Mucosa of rectum (tissue), 2 donors: ENCODE results near the gene UBE4B.

Experiments used
- H3K27ac ChIP-seq, 2 donors: one replicate each; pipeline ENCODE4 v1.7.0; 2013; ENCODE audit warnings: inconsistent platforms in 2 of 2, low read depth in 2 of 2, low read length in 2 of 2
- H3K27me3 ChIP-seq, 2 donors: one replicate each; pipeline ENCODE4 v1.7.0; 2013; ENCODE audit warnings: low read length in 2 of 2; ENCODE audit not compliant: control insufficient read depth in 2 of 2, insufficient read depth in 2 of 2
- H3K36me3 ChIP-seq, 2 donors: one replicate each; pipeline ENCODE4 v1.7.0; 2013; ENCODE audit warnings: low read length in 2 of 2; ENCODE audit not compliant: control insufficient read depth in 2 of 2, insufficient read depth in 2 of 2
- H3K4me1 ChIP-seq, 2 donors: one replicate each; pipeline ENCODE4 v1.7.0; 2013; ENCODE audit warnings: low read length in 2 of 2, mild to moderate bottlenecking in 1 of 2; ENCODE audit not compliant: control insufficient read depth in 2 of 2, insufficient read depth in 2 of 2
- H3K4me3 ChIP-seq, 2 donors: one replicate each; pipeline ENCODE4 v1.7.0; 2013; ENCODE audit warnings: low read length in 2 of 2
- H3K9ac ChIP-seq, 2 donors: one replicate each; pipeline ENCODE4 v1.7.0; 2013; ENCODE audit warnings: low read length in 2 of 2, low read depth in 1 of 2, mild to moderate bottlenecking in 1 of 2
- H3K9me3 ChIP-seq, 2 donors: one replicate each; pipeline ENCODE4 v1.7.0; 2013; ENCODE audit warnings: low read length in 2 of 2; ENCODE audit not compliant: control insufficient read depth in 2 of 2
- donor health status: healthy.
- donor health status: Normal muscosa, but diverticular disease.

The UBE4B gene

GRCh38 chr1:10181154-10181553 is 148.4 kb downstream of the UBE4B start:
- Histone ChIP-seq H3K9me3 (no peaks in the 10 kb centered on the region), H3K27me3 (no peaks in the 10 kb centered on the region), H3K36me3 (peaks cover 16 to 17% of the 10 kb centered on the region in 2 donors), H3K27ac (no peak overlapping the region), H3K4me3 (no peak overlapping the region), H3K9ac (no peak overlapping the region), H3K4me1 (peaks cover 0 to 2% of the 10 kb centered on the region in 2 donors)

GRCh38 chr1:10185759-10186158 is 153.0 kb downstream of the UBE4B start:
- H3K36me3 ChIP-seq = peaks cover 0 to under 1% of the 10 kb centered on the region in 2 donors
- H3K9me3 ChIP-seq = no peaks in the 10 kb centered on the region
- no peaks in the 10 kb centered on the region for H3K27me3 ChIP-seq
- H3K27ac ChIP-seq = no peak overlapping the region
- H3K4me1 ChIP-seq = peaks cover 0 to 2% of the 10 kb centered on the region in 2 donors
- no peak overlapping the region for H3K4me3 ChIP-seq
- H3K9ac ChIP-seq = no peak overlapping the region

DNA sequence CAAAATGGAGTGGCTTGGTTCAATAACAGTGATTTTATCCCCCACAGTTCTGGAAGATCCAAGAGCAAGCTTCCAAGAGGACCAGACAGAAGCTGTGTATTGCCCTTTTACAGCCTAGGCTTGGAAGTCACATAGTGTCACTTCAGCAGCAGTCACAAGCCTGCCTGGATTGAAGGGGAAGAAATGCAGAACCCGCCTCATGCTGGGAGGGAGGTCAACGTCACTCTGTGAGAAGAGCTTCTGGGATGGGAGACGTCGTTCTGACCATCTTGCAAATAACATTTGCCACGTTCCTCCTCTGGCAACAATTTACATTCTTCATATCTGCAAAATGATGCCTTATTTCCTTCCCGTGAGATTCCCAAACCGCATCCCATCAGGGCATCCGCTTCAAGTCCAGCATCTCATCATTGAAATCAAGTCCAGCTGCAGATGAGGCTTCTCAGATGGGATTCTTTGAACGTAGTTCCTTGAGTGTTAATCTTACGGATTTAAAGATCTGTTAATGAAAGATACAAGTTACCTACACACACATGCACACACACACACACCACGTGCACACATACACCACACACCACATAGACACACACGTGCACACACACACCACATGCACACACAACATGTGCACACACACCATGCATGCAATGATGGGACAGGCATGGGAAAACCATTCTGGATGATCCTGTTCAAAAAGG is 153.7 kb downstream of the UBE4B start:
- H3K4me1 ChIP-seq = peaks cover 0 to 2% of the 10 kb centered on the region in 2 donors
- no peaks in the 10 kb centered on the region for H3K9me3 ChIP-seq
- H3K36me3 ChIP-seq = no peaks in the 10 kb centered on the region
- H3K27me3 ChIP-seq = no peaks in the 10 kb centered on the region
- no peak overlapping the region for H3K4me3 ChIP-seq
- H3K27ac ChIP-seq = no peak overlapping the region
- no peak overlapping the region for H3K9ac ChIP-seq

- Histone ChIP-seq H3K27me3 (no peaks in the 10 kb centered on the region), H3K36me3 (no peaks in the 10 kb centered on the region), H3K9me3 (no peaks in the 10 kb centered on the region), H3K4me3 (no peak overlapping the region), H3K9ac (no peak overlapping the region), H3K4me1 (peaks cover 0 to 2% of the 10 kb centered on the region in 2 donors), H3K27ac (no peak overlapping the region)
Measured at GRCh38 chr1:10187026-10187334, 154.2 kb downstream of the UBE4B start.

DNA sequence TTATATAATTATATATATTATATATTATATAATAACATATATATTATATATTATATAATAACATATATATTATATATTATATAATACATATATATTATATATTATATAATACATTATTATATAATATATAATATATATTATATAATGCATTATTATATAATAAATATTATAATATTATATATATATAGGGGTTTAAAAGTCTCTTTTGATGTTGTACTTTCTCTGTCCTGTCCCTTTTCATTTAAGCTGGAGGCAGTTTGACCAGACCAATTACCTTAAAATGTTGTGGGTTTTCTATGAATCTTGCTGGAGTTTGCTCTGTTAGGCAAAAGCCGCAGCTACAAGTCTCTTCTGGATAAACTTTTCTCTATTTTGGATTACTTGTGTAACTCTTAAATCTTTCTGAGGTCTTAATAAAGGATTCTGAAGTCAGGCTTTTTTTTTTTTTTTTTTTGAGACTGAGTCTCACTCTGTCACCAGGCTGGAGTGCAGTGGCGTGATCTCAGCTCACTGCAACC is 155.4 kb downstream of the UBE4B start:
- Histone ChIP-seq H3K27me3 (no peaks in the 10 kb centered on the region), H3K9me3 (no peaks in the 10 kb centered on the region), H3K27ac (no peak overlapping the region), H3K9ac (no peak overlapping the region), H3K4me3 (no peak overlapping the region), H3K36me3 (no peaks in the 10 kb centered on the region), H3K4me1 (peaks cover 0 to 2% of the 10 kb centered on the region in 2 donors)

GRCh38 chr1:10189659-10190058 is 156.9 kb downstream of the UBE4B start:
- no peak overlapping the region for H3K9ac ChIP-seq
- H3K4me3 ChIP-seq = no peak overlapping the region
- no peaks in the 10 kb centered on the region for H3K9me3 ChIP-seq
- H3K4me1 ChIP-seq = peaks cover 0 to 2% of the 10 kb centered on the region in 2 donors
- H3K27me3 ChIP-seq = no peaks in the 10 kb centered on the region
- H3K36me3 ChIP-seq = no peaks in the 10 kb centered on the region
- H3K27ac ChIP-seq = no peak overlapping the region

DNA sequence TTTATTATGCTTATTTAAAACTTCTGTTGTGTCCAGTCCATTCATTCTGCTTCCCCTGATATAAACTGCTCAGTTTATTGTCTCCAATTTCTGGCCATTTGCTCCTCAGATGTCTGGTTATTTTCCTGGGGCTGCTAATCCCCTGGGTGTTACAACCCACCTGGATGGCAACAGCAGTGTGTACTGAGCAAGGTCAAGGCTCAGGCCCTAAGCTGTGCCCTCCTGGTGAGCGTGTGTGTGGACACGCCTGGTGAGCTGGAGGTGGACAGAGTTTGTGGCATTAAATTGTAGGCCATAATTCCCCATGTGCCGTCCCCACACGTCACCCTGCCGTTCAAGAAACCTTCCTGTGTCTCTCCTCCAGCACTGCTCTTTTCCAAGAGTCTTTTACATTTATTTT is 159.5 kb downstream of the UBE4B start:
- H3K27ac ChIP-seq = no peak overlapping the region
- H3K4me3 ChIP-seq = no peak overlapping the region
- no peaks in the 10 kb centered on the region for H3K36me3 ChIP-seq
- H3K27me3 ChIP-seq = no peaks in the 10 kb centered on the region
- H3K9ac ChIP-seq = no peak overlapping the region
- H3K9me3 ChIP-seq = no peaks in the 10 kb centered on the region
- no peaks in the 10 kb centered on the region for H3K4me1 ChIP-seq

GRCh38 chr1:10193288-10193687 is 160.5 kb downstream of the UBE4B start:
- H3K27ac ChIP-seq = no peak overlapping the region
- H3K9ac ChIP-seq = no peak overlapping the region
- no peaks in the 10 kb centered on the region for H3K27me3 ChIP-seq
- no peak overlapping the region for H3K4me3 ChIP-seq
- H3K9me3 ChIP-seq = no peaks in the 10 kb centered on the region
- H3K4me1 ChIP-seq = no peaks in the 10 kb centered on the region
- H3K36me3 ChIP-seq = no peaks in the 10 kb centered on the region

- no peaks in the 10 kb centered on the region for H3K4me1 ChIP-seq
- no peak overlapping the region for H3K9ac ChIP-seq
- no peaks in the 10 kb centered on the region for H3K27me3 ChIP-seq
- no peaks in the 10 kb centered on the region for H3K9me3 ChIP-seq
- no peak overlapping the region for H3K4me3 ChIP-seq
- no peaks in the 10 kb centered on the region for H3K36me3 ChIP-seq
- H3K27ac ChIP-seq = no peak overlapping the region
Measured at GRCh38 chr1:10195570-10195969, 162.8 kb downstream of the UBE4B start.

DNA sequence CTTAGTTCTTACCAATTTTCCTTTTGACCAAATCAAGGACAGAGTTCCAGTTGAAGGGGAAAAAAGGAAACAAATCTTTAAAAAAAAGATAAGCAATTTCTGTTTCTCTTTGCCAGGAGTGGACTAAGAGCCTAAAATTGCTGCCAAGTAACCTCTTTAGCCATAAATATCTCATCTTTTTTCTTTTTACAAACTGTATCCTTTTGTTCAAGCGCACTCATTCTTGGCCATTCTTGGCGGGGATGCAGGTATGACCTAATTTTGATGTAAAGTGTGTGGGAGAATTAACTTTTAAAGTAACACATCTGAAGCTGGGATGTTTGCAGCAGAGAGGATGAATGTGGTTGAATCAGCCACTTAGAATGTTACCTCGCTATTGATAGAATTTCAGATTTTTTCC is 164.2 kb downstream of the UBE4B start:
- Histone ChIP-seq H3K36me3 (no peaks in the 10 kb centered on the region), H3K9ac (no peak overlapping the region), H3K27ac (no peak overlapping the region), H3K9me3 (no peaks in the 10 kb centered on the region), H3K27me3 (no peaks in the 10 kb centered on the region), H3K4me3 (no peak overlapping the region), H3K4me1 (no peaks in the 10 kb centered on the region)
